A549 (cell line): ENCODE results near the gene PMM2.

Source experiments
- CHD2 ChIP-seq: fragments of 150-350 bp; IDR thresholded peaks from 2 replicates; pipeline ENCODE4 v1.6.1; 2014; ENCODE audit warnings: low read length; ENCODE audit not compliant: partially characterized antibody
- CTCF ChIP-seq: fragments of >200 bp; sonication (Bioruptor Twin); formaldehyde crosslinking; IDR thresholded peaks from 3 replicates; pipeline ENCODE4 v1.5.1; 2016
- EP300 ChIP-seq, 2 experiments: fragments of >200 bp; sonication (Bioruptor Twin); formaldehyde crosslinking; IDR thresholded peaks; 2 replicates in 1 of 2; 3 replicates in 1 of 2; pipeline ENCODE4 v1.6.1; 2016 to 2017
- HDAC2 ChIP-seq: fragments of 200-600 bp; sonication (generic); IDR thresholded peaks from 2 replicates; pipeline ENCODE4 v1.6.1; 2016
- JUN ChIP-seq, 2 experiments: fragments of >200 bp; sonication (Bioruptor Twin); formaldehyde crosslinking; IDR thresholded peaks; 2 replicates in 1 of 2; 3 replicates in 1 of 2; pipeline ENCODE4 v1.6.1; 2016 to 2017
- JUNB ChIP-seq: fragments of >200 bp; sonication (Bioruptor Twin); formaldehyde crosslinking; IDR thresholded peaks from 2 replicates; pipeline ENCODE4 v1.6.1; 2016
- MAX ChIP-seq: IDR thresholded peaks from 2 replicates; pipeline ENCODE4 v1.6.1; 2012
- NR3C1 ChIP-seq: fragments of >200 bp; sonication (Bioruptor Twin); formaldehyde crosslinking; IDR thresholded peaks from 3 replicates; pipeline ENCODE4 v1.6.1; 2017
- POLR2A ChIP-seq: IDR thresholded peaks from 2 replicates; pipeline ENCODE4 v1.6.1; 2012; ENCODE audit warnings: mild to moderate bottlenecking, low read length
- RNF2 ChIP-seq: fragments of 200-600 bp; sonication (generic); IDR thresholded peaks from 2 replicates; pipeline ENCODE4 v1.6.1; 2016; ENCODE audit warnings: low read depth, mild to moderate bottlenecking, antibody characterized with exemption, moderate library complexity, borderline replicate concordance
- ZC3H11A ChIP-seq: fragments of 450-650 bp; IDR thresholded peaks from 2 replicates; pipeline ENCODE4 v1.6.1; 2014; ENCODE audit warnings: antibody characterized with exemption, mild to moderate bottlenecking
- ZFP36 ChIP-seq: fragments of 450-650 bp; IDR thresholded peaks from 2 replicates; pipeline ENCODE4 v1.6.1; 2014; ENCODE audit warnings: borderline replicate concordance; ENCODE audit not compliant: partially characterized antibody

GRCh38 chr16:8882041-8882617, 84.5 kb downstream of the PMM2 start, which contains the start of gene LITAFD:
- TF ChIP-seq CHD2 (no peak), POLR2A (no peak), JUNB (no peak), CTCF (no peak), ZFP36 (no peak), RNF2 (no peak), JUN (IDR thresholded peaks at IDR 0.05) (no peak), MAX (no peak), EP300 (IDR thresholded peaks at IDR 0.05) (no peak), NR3C1 (no peak), ZC3H11A (no peak), HDAC2 (no peak)
